ENCODE measurements around the gene NISCH. TPM values are rescaled to one million over a fixed set of nuclear protein-coding genes. Genes with fewer than 3 reads are reported as not detected.

NISCH gene
- polyA plus RNA-seq, 2 donors: 32.2 to 59.6 TPM

GRCh38 chr3:52516509-52517195, 61.2 kb downstream of the NISCH start:
- Histone ChIP-seq H3K36me3 (ENCODE audit: control insufficient read depth in 2 of 2, insufficient read depth in 2 of 2, low read length in 1 of 2) (no peaks in the 10 kb centered on the region), H3K9me3 (ENCODE audit: control insufficient read depth in 2 of 2, insufficient read depth in 1 of 2, low read depth in 1 of 2, low read length in 1 of 2) (no peaks in the 10 kb centered on the region), H3K27me3 (ENCODE audit: control insufficient read depth in 1 of 2, insufficient read depth in 2 of 2, low read length in 2 of 2) (no peaks in the 10 kb centered on the region), H3K27ac (ENCODE audit: low read depth in 2 of 2, low read length in 1 of 2) (no peak overlapping the region), H3K4me3 (ENCODE audit: low read depth in 1 of 2, low read length in 2 of 2) (no peak overlapping the region), H3K4me1 (ENCODE audit: control insufficient read depth in 2 of 2, insufficient read depth in 2 of 2, low read length in 1 of 2) (peaks cover 0 to 13% of the 10 kb centered on the region in 2 donors)
- 93 to 94% methylated on average over 16 to 19 of the region's 19 CpGs for WGBS, 2 donors

DNA sequence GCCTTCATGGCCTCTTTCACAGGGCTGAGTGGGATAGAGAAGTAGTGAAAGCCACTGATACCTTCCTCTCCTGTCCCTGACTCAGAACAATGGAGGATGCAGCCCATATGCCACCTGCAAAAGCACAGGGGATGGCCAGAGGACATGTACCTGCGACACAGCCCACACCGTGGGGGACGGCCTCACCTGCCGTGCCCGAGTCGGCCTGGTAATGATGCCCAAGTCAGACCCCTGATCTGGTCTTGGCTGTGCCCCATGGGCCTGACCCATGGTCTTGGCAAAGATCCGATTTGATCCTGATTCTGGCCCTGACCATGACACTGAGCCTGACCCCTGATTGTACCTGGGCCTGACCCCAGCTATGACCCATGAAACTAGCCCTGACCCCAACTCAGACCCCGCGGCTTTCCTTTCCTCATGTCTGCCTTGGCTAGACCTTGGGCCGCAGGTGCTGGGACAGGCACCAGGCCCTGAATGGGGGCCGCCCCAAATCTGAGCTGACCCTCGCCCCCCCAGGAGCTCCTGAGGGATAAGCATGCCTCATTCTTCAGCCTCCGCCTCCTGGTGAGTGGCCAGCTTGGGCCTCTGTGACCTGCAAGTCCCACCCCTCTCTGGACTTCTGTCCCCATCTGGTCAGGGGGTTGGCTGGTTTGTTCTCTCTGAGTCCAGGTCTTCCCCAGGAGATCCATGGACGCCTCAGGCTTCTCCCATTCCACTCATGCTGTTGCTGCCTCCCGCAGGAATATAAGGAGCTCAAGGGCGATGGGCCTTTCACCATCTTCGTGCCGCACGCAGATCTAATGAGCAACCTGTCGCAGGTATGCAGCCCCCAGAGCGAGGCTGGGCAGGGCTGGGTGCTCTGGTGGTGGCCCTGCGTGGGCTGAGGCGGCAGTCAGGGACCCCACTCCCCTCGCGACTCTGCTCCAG, 62.7 kb downstream of the NISCH start:
- Histone ChIP-seq H3K36me3 (ENCODE audit: control insufficient read depth in 2 of 2, insufficient read depth in 2 of 2, low read length in 1 of 2) (peaks cover 0 to 9% of the 10 kb centered on the region in 2 donors), H3K9me3 (ENCODE audit: control insufficient read depth in 2 of 2, insufficient read depth in 1 of 2, low read depth in 1 of 2, low read length in 1 of 2) (no peaks in the 10 kb centered on the region), H3K4me1 (ENCODE audit: control insufficient read depth in 2 of 2, insufficient read depth in 2 of 2, low read length in 1 of 2) (peaks cover 0 to 13% of the 10 kb centered on the region in 2 donors), H3K4me3 (ENCODE audit: low read depth in 1 of 2, low read length in 2 of 2) (peak overlapping the region in 1 of 2 donors; percentile 25), H3K27me3 (ENCODE audit: control insufficient read depth in 1 of 2, insufficient read depth in 2 of 2, low read length in 2 of 2) (no peaks in the 10 kb centered on the region), H3K27ac (ENCODE audit: low read depth in 2 of 2, low read length in 1 of 2) (no peak overlapping the region)
- 83 to 84% methylated on average over 25 of the region's 25 CpGs for WGBS, 2 donors

GRCh38 chr3:52518723-52519444, 63.5 kb downstream of the NISCH start:
- Histone ChIP-seq H3K36me3 (ENCODE audit: control insufficient read depth in 2 of 2, insufficient read depth in 2 of 2, low read length in 1 of 2) (peaks cover 0 to 16% of the 10 kb centered on the region in 2 donors), H3K4me1 (ENCODE audit: control insufficient read depth in 2 of 2, insufficient read depth in 2 of 2, low read length in 1 of 2) (peaks cover 0 to 17% of the 10 kb centered on the region in 2 donors), H3K27me3 (ENCODE audit: control insufficient read depth in 1 of 2, insufficient read depth in 2 of 2, low read length in 2 of 2) (no peaks in the 10 kb centered on the region), H3K4me3 (ENCODE audit: low read depth in 1 of 2, low read length in 2 of 2) (peak overlapping the region in 1 of 2 donors; percentile 25), H3K27ac (ENCODE audit: low read depth in 2 of 2, low read length in 1 of 2) (peak overlapping the region in 1 of 2 donors; percentile 4), H3K9me3 (ENCODE audit: control insufficient read depth in 2 of 2, insufficient read depth in 1 of 2, low read depth in 1 of 2, low read length in 1 of 2) (no peaks in the 10 kb centered on the region)
- 40 to 45% methylated on average over 39 to 50 of the region's 50 CpGs for WGBS, 2 donors

DNA sequence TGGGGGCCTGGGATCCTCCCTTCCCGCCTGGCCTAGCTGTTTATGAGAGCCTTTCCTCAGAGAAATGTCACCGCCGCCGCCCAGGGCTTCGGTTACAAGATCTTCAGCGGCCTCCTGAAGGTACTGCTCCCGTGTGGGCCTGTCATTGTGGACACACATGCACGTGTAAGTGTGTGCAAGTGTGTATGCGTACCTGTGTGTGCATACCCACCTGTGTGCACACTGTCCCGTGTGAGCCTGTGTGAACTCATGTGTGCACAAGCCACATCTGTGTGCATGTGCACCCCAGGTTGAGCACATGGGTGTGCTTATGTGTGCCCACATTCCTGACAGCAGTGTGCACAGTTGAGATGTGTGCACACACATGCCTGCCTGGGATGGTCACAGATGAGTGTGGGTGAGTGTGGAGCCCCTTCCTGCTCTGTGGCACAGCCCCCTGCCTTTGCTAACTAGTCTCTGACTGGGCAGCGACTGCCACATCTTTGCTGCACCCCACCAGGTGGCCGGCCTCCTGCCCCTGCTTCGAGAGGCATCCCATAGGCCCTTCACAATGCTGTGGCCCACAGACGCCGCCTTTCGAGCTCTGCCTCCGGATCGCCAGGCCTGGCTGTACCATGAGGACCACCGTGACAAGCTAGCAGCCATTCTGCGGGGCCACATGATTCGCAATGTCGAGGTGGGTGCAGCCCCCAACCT, 64.2 kb downstream of the NISCH start:
- peaks cover 0 to 23% of the 10 kb centered on the region in 2 donors for H3K36me3 ChIP-seq (ENCODE audit: control insufficient read depth in 2 of 2, insufficient read depth in 2 of 2, low read length in 1 of 2)
- whole genome bisulfite sequencing, 2 donors: 87 to 88% methylated on average over 22 of the region's 22 CpGs
- peak overlapping the region in 1 of 2 donors; percentile 4 for H3K27ac ChIP-seq (ENCODE audit: low read depth in 2 of 2, low read length in 1 of 2)
- H3K27me3 ChIP-seq (ENCODE audit: control insufficient read depth in 1 of 2, insufficient read depth in 2 of 2, low read length in 2 of 2): no peaks in the 10 kb centered on the region
- H3K4me3 ChIP-seq (ENCODE audit: low read depth in 1 of 2, low read length in 2 of 2): no peak overlapping the region
- H3K9me3 ChIP-seq (ENCODE audit: control insufficient read depth in 2 of 2, insufficient read depth in 1 of 2, low read depth in 1 of 2, low read length in 1 of 2): no peaks in the 10 kb centered on the region
- H3K4me1 ChIP-seq (ENCODE audit: control insufficient read depth in 2 of 2, insufficient read depth in 2 of 2, low read length in 1 of 2): peaks cover 2 to 23% of the 10 kb centered on the region in 2 donors

DNA sequence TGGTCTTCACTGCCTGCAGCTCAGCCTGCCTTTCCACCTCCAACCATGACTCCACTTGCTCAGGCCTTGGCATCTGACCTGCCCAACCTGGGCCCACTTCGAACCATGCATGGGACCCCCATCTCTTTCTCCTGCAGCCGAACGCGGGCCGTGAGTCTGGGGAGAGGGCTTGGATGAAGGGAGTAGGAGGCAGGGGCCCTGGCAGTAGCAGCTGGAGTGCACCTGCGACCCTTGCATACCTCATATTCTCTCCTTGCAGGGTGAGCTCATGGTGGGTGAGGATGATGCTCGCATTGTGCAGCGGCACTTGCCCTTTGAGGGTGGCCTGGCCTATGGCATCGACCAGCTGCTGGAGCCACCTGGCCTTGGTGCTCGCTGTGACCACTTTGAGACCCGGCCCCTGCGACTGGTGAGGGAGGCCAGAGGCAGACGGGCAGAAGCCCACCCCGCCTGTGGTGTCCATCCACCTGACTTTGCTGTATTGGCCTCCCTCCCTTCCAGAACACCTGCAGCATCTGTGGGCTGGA, 64.8 kb downstream of the NISCH start:
- 94 to 96% methylated on average over 14 of the region's 14 CpGs for WGBS, 2 donors
- Histone ChIP-seq H3K27me3 (ENCODE audit: control insufficient read depth in 1 of 2, insufficient read depth in 2 of 2, low read length in 2 of 2) (no peaks in the 10 kb centered on the region), H3K27ac (ENCODE audit: low read depth in 2 of 2, low read length in 1 of 2) (no peak overlapping the region), H3K4me3 (ENCODE audit: low read depth in 1 of 2, low read length in 2 of 2) (no peak overlapping the region), H3K4me1 (ENCODE audit: control insufficient read depth in 2 of 2, insufficient read depth in 2 of 2, low read length in 1 of 2) (peaks cover 5 to 28% of the 10 kb centered on the region in 2 donors), H3K36me3 (ENCODE audit: control insufficient read depth in 2 of 2, insufficient read depth in 2 of 2, low read length in 1 of 2) (peaks cover 0 to 23% of the 10 kb centered on the region in 2 donors), H3K9me3 (ENCODE audit: control insufficient read depth in 2 of 2, insufficient read depth in 1 of 2, low read depth in 1 of 2, low read length in 1 of 2) (no peaks in the 10 kb centered on the region)

DNA sequence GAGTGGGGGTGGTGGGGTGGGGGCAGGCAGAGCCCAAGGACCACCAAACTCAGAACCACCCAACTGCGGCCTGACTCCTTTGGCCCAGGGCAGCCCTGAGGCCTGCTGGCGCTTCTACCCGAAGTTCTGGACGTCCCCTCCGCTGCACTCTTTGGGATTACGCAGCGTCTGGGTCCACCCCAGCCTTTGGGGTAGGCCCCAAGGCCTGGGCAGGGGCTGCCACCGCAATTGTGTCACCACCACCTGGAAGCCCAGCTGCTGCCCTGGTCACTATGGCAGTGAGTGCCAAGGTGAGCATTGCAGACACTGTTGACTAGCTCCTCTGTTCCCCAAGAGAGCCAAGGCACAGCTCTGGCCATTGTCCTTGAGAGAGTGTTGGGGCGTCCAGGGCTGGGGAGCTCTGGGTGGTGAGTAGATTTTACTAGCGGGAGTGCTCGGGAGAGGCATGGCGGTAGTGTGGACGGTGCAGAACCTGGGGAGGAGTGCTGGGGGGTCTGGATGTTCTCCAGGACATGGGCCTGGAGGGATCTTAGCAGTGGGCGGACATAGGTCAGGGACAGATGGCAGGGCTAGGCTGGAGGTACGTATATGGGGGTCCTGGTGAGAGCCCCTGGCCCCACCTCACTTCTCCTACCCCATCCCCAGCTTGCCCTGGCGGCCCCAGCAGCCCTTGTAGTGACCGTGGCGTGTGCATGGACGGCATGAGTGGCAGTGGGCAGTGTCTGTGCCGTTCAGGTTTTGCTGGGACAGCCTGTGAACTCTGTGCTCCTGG, 65.5 kb downstream of the NISCH start:
- Histone ChIP-seq H3K4me3 (ENCODE audit: low read depth in 1 of 2, low read length in 2 of 2) (no peak overlapping the region), H3K36me3 (ENCODE audit: control insufficient read depth in 2 of 2, insufficient read depth in 2 of 2, low read length in 1 of 2) (peaks cover 0 to 23% of the 10 kb centered on the region in 2 donors)
- WGBS, 2 donors: 89 to 90% methylated on average over 20 of the region's 20 CpGs

GRCh38 chr3:52521488-52521824, 66.1 kb downstream of the NISCH start:
- Histone ChIP-seq H3K9me3 (ENCODE audit: control insufficient read depth in 2 of 2, insufficient read depth in 1 of 2, low read depth in 1 of 2, low read length in 1 of 2) (no peaks in the 10 kb centered on the region), H3K36me3 (ENCODE audit: control insufficient read depth in 2 of 2, insufficient read depth in 2 of 2, low read length in 1 of 2) (peaks cover 0 to 23% of the 10 kb centered on the region in 2 donors), H3K27ac (ENCODE audit: low read depth in 2 of 2, low read length in 1 of 2) (no peak overlapping the region), H3K27me3 (ENCODE audit: control insufficient read depth in 1 of 2, insufficient read depth in 2 of 2, low read length in 2 of 2) (no peaks in the 10 kb centered on the region), H3K4me1 (ENCODE audit: control insufficient read depth in 2 of 2, insufficient read depth in 2 of 2, low read length in 1 of 2) (peaks cover 9 to 34% of the 10 kb centered on the region in 2 donors), H3K4me3 (ENCODE audit: low read depth in 1 of 2, low read length in 2 of 2) (no peak overlapping the region)
- 88 to 92% methylated on average over 8 of the region's 8 CpGs for WGBS, 2 donors

More for the DNA sequence above, 65.5 kb downstream of the NISCH start:
- Histone ChIP-seq H3K27ac (ENCODE audit: low read depth in 2 of 2, low read length in 1 of 2) (no peak overlapping the region), H3K27me3 (ENCODE audit: control insufficient read depth in 1 of 2, insufficient read depth in 2 of 2, low read length in 2 of 2) (no peaks in the 10 kb centered on the region), H3K4me1 (ENCODE audit: control insufficient read depth in 2 of 2, insufficient read depth in 2 of 2, low read length in 1 of 2) (peaks cover 9 to 32% of the 10 kb centered on the region in 2 donors), H3K9me3 (ENCODE audit: control insufficient read depth in 2 of 2, insufficient read depth in 1 of 2, low read depth in 1 of 2, low read length in 1 of 2) (no peaks in the 10 kb centered on the region)

- H3K4me1 ChIP-seq (ENCODE audit: control insufficient read depth in 2 of 2, insufficient read depth in 2 of 2, low read length in 1 of 2): peaks cover 9 to 36% of the 10 kb centered on the region in 2 donors
- no peaks in the 10 kb centered on the region for H3K9me3 ChIP-seq (ENCODE audit: control insufficient read depth in 2 of 2, insufficient read depth in 1 of 2, low read depth in 1 of 2, low read length in 1 of 2)
- H3K27ac ChIP-seq (ENCODE audit: low read depth in 2 of 2, low read length in 1 of 2): no peak overlapping the region
- no peak overlapping the region for H3K4me3 ChIP-seq (ENCODE audit: low read depth in 1 of 2, low read length in 2 of 2)
- H3K27me3 ChIP-seq (ENCODE audit: control insufficient read depth in 1 of 2, insufficient read depth in 2 of 2, low read length in 2 of 2): no peaks in the 10 kb centered on the region
- peaks cover 0 to 25% of the 10 kb centered on the region in 2 donors for H3K36me3 ChIP-seq (ENCODE audit: control insufficient read depth in 2 of 2, insufficient read depth in 2 of 2, low read length in 1 of 2)
- WGBS, 2 donors: 91 to 92% methylated on average over 33 of the region's 33 CpGs
Observed at GRCh38 chr3:52521881-52522650, 66.7 kb downstream of the NISCH start.

All from esophagus (tissue), 2 donors.